Prostate gland (tissue), 2 donors: ENCODE results near the gene PRKG1.

Experiments used
- CTCF ChIP-seq, 4 experiments: fragments of 200-600 bp in 2 of 4; fragments of 450-650 bp in 2 of 4; sonication (generic) in 2 of 4; IDR thresholded peaks; 1 replicate in 3 of 4; 2 replicates in 1 of 4; pipeline ENCODE4 v1.5.1; 2016 to 2019; ENCODE audit warnings: antibody characterized with exemption in 4 of 4, mild to moderate bottlenecking in 2 of 4, moderate library complexity in 2 of 4
- POLR2A ChIP-seq: fragments of 450-650 bp; IDR thresholded peaks from one replicate; pipeline ENCODE4 v1.6.1; 2016; ENCODE audit warnings: antibody characterized with exemption, mild to moderate bottlenecking
- POLR2AphosphoS5 ChIP-seq: sonication (generic); formaldehyde crosslinking; IDR thresholded peaks from one replicate; pipeline ENCODE4 v1.6.1; 2017; ENCODE audit warnings: antibody characterized with exemption

GRCh38 chr10:51117794-51118193 lies 43.5 kb downstream of the PRKG1 start:
- TF ChIP-seq CTCF (IDR thresholded peaks at IDR 0.05) (no peak), POLR2AphosphoS5 (no peak), POLR2A (no peak)
